ENCODE data around the gene ACTR2. TPM values are rescaled to one million over a fixed set of nuclear protein-coding genes. Genes with fewer than 3 reads are reported as not detected.

ACTR2 gene
- total RNA-seq, 1 experiment from 2014 or later = 199 TPM

DNA sequence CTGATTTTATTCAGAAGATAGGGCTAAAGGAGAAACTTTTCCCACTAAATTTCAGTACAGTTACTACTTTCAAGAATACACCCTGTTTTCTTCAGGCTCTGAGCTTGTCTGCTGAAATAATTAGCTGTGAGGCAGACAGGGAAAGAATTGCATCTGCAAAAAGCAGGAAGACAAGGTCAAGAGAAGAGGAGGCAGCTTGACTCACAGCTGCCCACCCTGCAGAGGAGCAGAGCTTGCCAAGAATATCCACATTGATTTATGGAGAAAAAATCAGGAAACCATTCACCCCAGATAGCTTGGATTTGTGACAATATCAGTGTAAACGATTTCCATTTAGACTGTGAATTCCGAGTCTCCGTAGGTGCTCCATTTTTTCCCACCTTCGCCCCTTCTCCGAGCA, 49.0 kb downstream of the ACTR2 start:
- Histone ChIP-seq H3K9me3 (ENCODE audit: control insufficient read depth in 1 of 2, insufficient read depth in 1 of 2, low read depth in 1 of 2, low read length in 2 of 2) (no peaks in the 10 kb centered on the region), H2AFZ (ENCODE audit: low read depth, low read length, poor library complexity, severe bottlenecking) (no peak overlapping the region), H3K9me2 (ENCODE audit: insufficient read depth) (no peaks in the 10 kb centered on the region), H3K79me2 (ENCODE audit: insufficient read depth, low read length) (no peaks in the 10 kb centered on the region), H3K4me3 (replicated peaks in 1 of 2; ENCODE audit: low read depth in 1 of 2, low read length in 2 of 2) (no peak overlapping the region), H4K20me1 (ENCODE audit: insufficient read depth) (no peaks in the 10 kb centered on the region), H3K4me1 (ENCODE audit: control insufficient read depth in 1 of 2, insufficient read depth in 2 of 2, low read length in 2 of 2) (no peaks in the 10 kb centered on the region), H3K4me2 (ENCODE audit: low read length) (no peak overlapping the region), H3K9ac (ENCODE audit: low read length) (no peak overlapping the region), H3K27me3 (ENCODE audit: insufficient read depth, low read length) (no peaks in the 10 kb centered on the region), H3K36me3 (ENCODE audit: control insufficient read depth in 1 of 2, insufficient read depth in 2 of 2, low read length in 2 of 2) (peaks cover 5 to 6% of the 10 kb centered on the region in 2 experiments; a peak in 1 of 4 replicates), H3K27ac (ENCODE audit: low read depth, low read length) (no peak overlapping the region)
- TF ChIP-seq POLR2A (IDR thresholded peaks at IDR 0.05; ENCODE audit: borderline replicate concordance, extremely low read depth, insufficient read depth, insufficient read length) (no peak), POLR2AphosphoS5 (IDR thresholded peaks at IDR 0.05; ENCODE audit: low read depth, low read length) (no peak)
- ATAC-seq (no peak), DNase-seq (ENCODE audit: low read depth, low spot score) (no peak)
- ChIA-PET CTCF (interaction anchor here (1.4 kb wide), 1 partner anchor 11 kb away, joined by 3 read pairs; no protein-coding TSS in a partner anchor), POLR2A (no interaction called here), RAD21 (ENCODE audit: low non-redundant PET in 1 of 2, low total read pairs in 2 of 2, uncharacterized antibody in 2 of 2, unreplicated experiment in 2 of 2) (no interaction called here)
- BruUV-seq (replicated peaks) = no TSS peak
- intact Hi-C loops (cut with micrococcal nuclease) = no loop called here

DNA sequence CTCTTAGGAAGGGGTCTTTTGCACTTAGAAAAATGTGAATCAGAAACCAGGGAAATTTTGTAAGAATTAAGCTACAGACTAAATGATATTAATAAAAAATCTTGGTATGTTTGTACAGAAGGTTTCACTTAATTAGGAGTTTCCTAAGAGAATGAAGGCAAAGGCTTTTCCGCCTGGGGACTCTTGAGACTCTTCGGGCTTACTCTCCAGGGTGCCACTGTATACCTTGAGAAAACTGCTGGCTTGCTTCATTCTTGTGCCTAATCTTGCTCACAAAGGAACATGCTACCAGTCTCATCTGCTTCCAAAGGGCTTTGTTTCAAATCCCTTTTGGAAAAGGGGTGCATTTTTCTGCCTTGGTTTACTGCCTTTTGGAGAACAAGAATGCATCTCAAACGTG, 49.5 kb downstream of the ACTR2 start:
- POLR2A ChIA-PET = no interaction called here

More for the DNA sequence above, 49.5 kb downstream of the ACTR2 start:
- Histone ChIP-seq H3K9me3 (ENCODE audit: control insufficient read depth in 1 of 2, insufficient read depth in 1 of 2, low read depth in 1 of 2, low read length in 2 of 2) (no peaks in the 10 kb centered on the region), H4K20me1 (ENCODE audit: insufficient read depth) (no peaks in the 10 kb centered on the region), H3K36me3 (ENCODE audit: control insufficient read depth in 1 of 2, insufficient read depth in 2 of 2, low read length in 2 of 2) (0 out of 4 replicates have a peak, but pooled peaks cover 3 to 6% of the 10 kb centered on the region in 2 experiments), H3K4me2 (ENCODE audit: low read length) (no peak overlapping the region), H3K4me1 (ENCODE audit: control insufficient read depth in 1 of 2, insufficient read depth in 2 of 2, low read length in 2 of 2) (no peaks in the 10 kb centered on the region), H3K4me3 (replicated peaks in 1 of 2; ENCODE audit: low read depth in 1 of 2, low read length in 2 of 2) (no peak overlapping the region), H3K27me3 (ENCODE audit: insufficient read depth, low read length) (no peaks in the 10 kb centered on the region), H3K9ac (ENCODE audit: low read length) (no peak overlapping the region), H2AFZ (ENCODE audit: low read depth, low read length, poor library complexity, severe bottlenecking) (no peak overlapping the region), H3K9me2 (ENCODE audit: insufficient read depth) (no peaks in the 10 kb centered on the region), H3K79me2 (ENCODE audit: insufficient read depth, low read length) (no peaks in the 10 kb centered on the region), H3K27ac (ENCODE audit: low read depth, low read length) (no peak overlapping the region)
- RAD21 ChIA-PET (ENCODE audit: low non-redundant PET in 1 of 2, low total read pairs in 2 of 2, uncharacterized antibody in 2 of 2, unreplicated experiment in 2 of 2) = no interaction called here
- no peak for ATAC-seq
- no peak for DNase-seq (ENCODE audit: low read depth, low spot score)
- no TSS peak for BruUV-seq (replicated peaks)
- CTCF ChIA-PET = interaction anchor here (1.4 kb wide), 1 partner anchor 12 kb away, joined by 3 read pairs; no protein-coding TSS in a partner anchor
- TF ChIP-seq SP1 (IDR thresholded peaks at IDR 0.05; ENCODE audit: low read depth) (no peak), ELF1 (IDR thresholded peaks at IDR 0.05; ENCODE audit: borderline replicate concordance, low read depth) (no peak), ZFX (IDR thresholded peaks at IDR 0.05) (no peak), RAD21 (IDR thresholded peaks at IDR 0.05; ENCODE audit: low read depth) (no peak), SIN3A (IDR thresholded peaks at IDR 0.05; ENCODE audit: low read depth) (no peak), JUND (IDR thresholded peaks at IDR 0.05) (no peak), TCF7L2 (IDR thresholded peaks at IDR 0.05; ENCODE audit: borderline replicate concordance, extremely low read depth, insufficient read depth, insufficient read length) (no peak), EZH2phosphoT487 (IDR thresholded peaks at IDR 0.05; ENCODE audit: borderline replicate concordance) (no peak), EGR1 (IDR thresholded peaks at IDR 0.05; ENCODE audit: low read depth) (no peak), CEBPB (IDR thresholded peaks at IDR 0.05; ENCODE audit: low read depth) (no peak)
- TF ChIP-seq, protein P1, sequence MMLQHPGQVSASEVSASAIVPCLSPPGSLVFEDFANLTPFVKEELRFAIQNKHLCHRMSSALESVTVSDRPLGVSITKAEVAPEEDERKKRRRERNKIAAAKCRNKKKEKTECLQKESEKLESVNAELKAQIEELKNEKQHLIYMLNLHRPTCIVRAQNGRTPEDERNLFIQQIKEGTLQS (IDR thresholded peaks at IDR 0.05) = no peak
- TF ChIP-seq, protein P2, sequence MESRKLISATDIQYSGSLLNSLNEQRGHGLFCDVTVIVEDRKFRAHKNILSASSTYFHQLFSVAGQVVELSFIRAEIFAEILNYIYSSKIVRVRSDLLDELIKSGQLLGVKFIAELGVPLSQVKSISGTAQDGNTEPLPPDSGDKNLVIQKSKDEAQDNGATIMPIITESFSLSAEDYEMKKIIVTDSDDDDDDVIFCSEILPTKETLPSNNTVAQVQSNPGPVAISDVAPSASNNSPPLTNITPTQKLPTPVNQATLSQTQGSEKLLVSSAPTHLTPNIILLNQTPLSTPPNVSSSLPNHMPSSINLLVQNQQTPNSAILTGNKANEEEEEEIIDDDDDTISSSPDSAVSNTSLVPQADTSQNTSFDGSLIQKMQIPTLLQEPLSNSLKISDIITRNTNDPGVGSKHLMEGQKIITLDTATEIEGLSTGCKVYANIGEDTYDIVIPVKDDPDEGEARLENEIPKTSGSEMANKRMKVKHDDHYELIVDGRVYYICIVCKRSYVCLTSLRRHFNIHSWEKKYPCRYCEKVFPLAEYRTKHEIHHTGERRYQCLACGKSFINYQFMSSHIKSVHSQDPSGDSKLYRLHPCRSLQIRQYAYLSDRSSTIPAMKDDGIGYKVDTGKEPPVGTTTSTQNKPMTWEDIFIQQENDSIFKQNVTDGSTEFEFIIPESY (IDR thresholded peaks at IDR 0.05; ENCODE audit: extremely low read depth, insufficient replicate concordance, low read length) = no peak
- intact Hi-C loops (cut with micrococcal nuclease) = no loop called here
